Astrocyte (in vitro differentiated cells and primary cell): Measurements from ENCODE around the gene DERL2. TPM values are rescaled to one million over a fixed set of nuclear protein-coding genes. Genes with fewer than 3 reads are reported as not detected.
A peak's percentile ranks its signal among the peaks of the same experiment; 100 is the strongest.

Experiments
- DNase-seq: peaks from one replicate; pipeline ENCODE4 v3.0.0-alpha.2; 2010; ENCODE audit warnings: low read depth
- FAIRE-seq: peaks from 2 replicates; lab custom pipeline; 2011; peaks lifted over from hg19 to GRCh38; lab: Jason Lieb, UNC
- H2AFZ ChIP-seq: 2 replicates; pipeline ENCODE4 v1.6.0; 2012; ENCODE audit warnings: low read depth, low read length, inconsistent platforms
- H3K27ac ChIP-seq: 2 replicates; pipeline ENCODE4 v1.5.1; 2011; ENCODE audit warnings: low read depth, low read length, inconsistent platforms
- H3K27me3 ChIP-seq: 2 replicates; pipeline ENCODE4 v1.6.0; 2011; ENCODE audit warnings: low read length, inconsistent platforms; ENCODE audit not compliant: insufficient read depth
- H3K36me3 ChIP-seq: 2 replicates; pipeline ENCODE4 v1.5.1; 2011; ENCODE audit warnings: low read length, inconsistent platforms; ENCODE audit not compliant: insufficient read depth
- H3K4me1 ChIP-seq: 2 replicates; pipeline ENCODE4 v1.5.1; 2011; ENCODE audit warnings: low read length, inconsistent platforms; ENCODE audit not compliant: insufficient read depth
- H3K4me2 ChIP-seq: 2 replicates; pipeline ENCODE4 v1.6.0; 2012; ENCODE audit warnings: low read length, inconsistent platforms
- H3K4me3 ChIP-seq: 2 replicates; pipeline ENCODE4 v1.5.1; 2011; ENCODE audit warnings: low read depth, mild to moderate bottlenecking, low read length, inconsistent platforms; ENCODE audit not compliant: insufficient read depth
- H3K79me2 ChIP-seq: 2 replicates; pipeline ENCODE4 v1.6.0; 2012; ENCODE audit warnings: mild to moderate bottlenecking, low read length, inconsistent platforms; ENCODE audit not compliant: insufficient read depth
- H3K9ac ChIP-seq: 2 replicates; pipeline ENCODE4 v1.6.0; 2012; ENCODE audit warnings: mild to moderate bottlenecking, low read length, inconsistent platforms
- H3K9me3 ChIP-seq: 2 replicates; pipeline ENCODE4 v1.5.1; 2012; ENCODE audit warnings: low read depth, mild to moderate bottlenecking, low read length, inconsistent platforms; ENCODE audit not compliant: insufficient read depth
- H4K20me1 ChIP-seq: 2 replicates; pipeline ENCODE4 v1.6.0; 2012; ENCODE audit warnings: low read length, inconsistent platforms; ENCODE audit not compliant: insufficient read depth
- H3K27ac Mint-ChIP-seq: one replicate; pipeline ENCODE4 v1.8.0; 2021; ENCODE audit warnings: mild to moderate bottlenecking, mixed read lengths; ENCODE audit not compliant: unreplicated experiment
- H3K27me3 Mint-ChIP-seq: one replicate; pipeline ENCODE4 v1.8.0; 2021; ENCODE audit warnings: low read depth, mixed read lengths; ENCODE audit not compliant: unreplicated experiment
- H3K36me3 Mint-ChIP-seq: one replicate; pipeline ENCODE4 v1.8.0; 2021; ENCODE audit warnings: low read depth, mixed read lengths; ENCODE audit not compliant: unreplicated experiment
- H3K4me1 Mint-ChIP-seq: one replicate; pipeline ENCODE4 v1.8.0; 2021; ENCODE audit warnings: low read depth, mixed read lengths; ENCODE audit not compliant: unreplicated experiment
- H3K4me3 Mint-ChIP-seq: one replicate; pipeline ENCODE4 v1.8.0; 2021; ENCODE audit warnings: mild to moderate bottlenecking, moderate library complexity, mixed read lengths; ENCODE audit not compliant: unreplicated experiment
- H3K9me3 Mint-ChIP-seq: one replicate; pipeline ENCODE4 v1.8.0; 2021; ENCODE audit warnings: mild to moderate bottlenecking, mixed read lengths; ENCODE audit not compliant: unreplicated experiment
- EZH2 ChIP-seq: IDR thresholded peaks from 2 replicates; pipeline ENCODE4 v1.6.1; 2012; ENCODE audit warnings: mild to moderate bottlenecking, low read length, inconsistent platforms; ENCODE audit not compliant: insufficient read depth
- total RNA-seq: library from RNA; stranded (reverse); gene quantifications from 2 replicates; pipeline ENCODE4 v1.2.1, GENCODE V29; 2021
- TF ChIP-seq, protein P1 (sequence below): IDR thresholded peaks from 2 replicates; pipeline ENCODE4 v1.5.1; 2011; ENCODE audit warnings: low read depth, mild to moderate bottlenecking, inconsistent platforms, low read length, moderate library complexity; ENCODE audit not compliant: insufficient read depth

DERL2 gene
- total RNA-seq, 1 donor from 2014 or later = 90.1 TPM

DNA sequence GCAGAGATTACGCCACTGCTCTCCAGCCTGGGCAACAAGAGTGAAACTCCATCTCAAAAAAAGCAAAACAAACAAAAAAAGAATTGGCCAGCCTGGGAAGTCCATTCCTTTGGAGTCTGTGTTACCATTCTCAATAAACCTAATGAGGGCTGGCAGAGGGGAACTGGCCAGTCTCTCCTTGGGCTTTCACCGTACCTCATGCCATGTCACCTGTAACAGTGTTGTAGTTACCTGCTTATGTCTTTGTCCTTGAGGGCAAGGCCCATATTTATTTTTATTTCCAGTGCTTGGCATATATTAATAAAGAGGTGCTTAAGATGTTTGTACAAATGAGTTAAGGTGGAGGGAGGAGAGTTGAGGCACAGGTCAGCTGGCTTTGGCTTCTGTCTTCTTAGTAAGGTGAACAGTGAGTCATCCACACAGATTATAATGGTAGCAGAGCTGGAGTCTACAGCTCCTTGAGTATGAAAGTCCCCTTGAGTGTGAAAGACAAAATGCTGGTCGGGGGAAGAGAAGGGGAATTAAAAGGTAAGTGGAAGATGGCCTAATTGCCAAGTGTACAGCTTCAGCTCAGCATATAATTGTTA is 55.5 kb downstream of the DERL2 start:
- Histone ChIP-seq H3K4me1 (no peaks in the 10 kb centered on the region), H3K4me3 (no peak overlapping the region), H3K36me3 (peaks cover 53% of the 10 kb centered on the region), H3K9me3 (no peaks in the 10 kb centered on the region), H3K27ac (no peak overlapping the region), H3K27me3 (no peaks in the 10 kb centered on the region), H3K4me2 (no peak overlapping the region), H3K9ac (no peak overlapping the region), H3K79me2 (peaks cover 15% of the 10 kb centered on the region), H4K20me1 (peaks cover 33% of the 10 kb centered on the region), H2AFZ (no peak overlapping the region)
- FAIRE-seq (no peak), DNase-seq (no peak)
- TF ChIP-seq, protein P1, sequence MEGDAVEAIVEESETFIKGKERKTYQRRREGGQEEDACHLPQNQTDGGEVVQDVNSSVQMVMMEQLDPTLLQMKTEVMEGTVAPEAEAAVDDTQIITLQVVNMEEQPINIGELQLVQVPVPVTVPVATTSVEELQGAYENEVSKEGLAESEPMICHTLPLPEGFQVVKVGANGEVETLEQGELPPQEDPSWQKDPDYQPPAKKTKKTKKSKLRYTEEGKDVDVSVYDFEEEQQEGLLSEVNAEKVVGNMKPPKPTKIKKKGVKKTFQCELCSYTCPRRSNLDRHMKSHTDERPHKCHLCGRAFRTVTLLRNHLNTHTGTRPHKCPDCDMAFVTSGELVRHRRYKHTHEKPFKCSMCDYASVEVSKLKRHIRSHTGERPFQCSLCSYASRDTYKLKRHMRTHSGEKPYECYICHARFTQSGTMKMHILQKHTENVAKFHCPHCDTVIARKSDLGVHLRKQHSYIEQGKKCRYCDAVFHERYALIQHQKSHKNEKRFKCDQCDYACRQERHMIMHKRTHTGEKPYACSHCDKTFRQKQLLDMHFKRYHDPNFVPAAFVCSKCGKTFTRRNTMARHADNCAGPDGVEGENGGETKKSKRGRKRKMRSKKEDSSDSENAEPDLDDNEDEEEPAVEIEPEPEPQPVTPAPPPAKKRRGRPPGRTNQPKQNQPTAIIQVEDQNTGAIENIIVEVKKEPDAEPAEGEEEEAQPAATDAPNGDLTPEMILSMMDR = no peak
- Mint-ChIP-seq H3K9me3 (no peaks in the 10 kb centered on the region), H3K27ac (no peak overlapping the region), H3K4me3 (peak overlapping the region; percentile 21), H3K36me3 (peaks cover 29% of the 10 kb centered on the region), H3K27me3 (no peaks in the 10 kb centered on the region), H3K4me1 (no peaks in the 10 kb centered on the region)

DNA sequence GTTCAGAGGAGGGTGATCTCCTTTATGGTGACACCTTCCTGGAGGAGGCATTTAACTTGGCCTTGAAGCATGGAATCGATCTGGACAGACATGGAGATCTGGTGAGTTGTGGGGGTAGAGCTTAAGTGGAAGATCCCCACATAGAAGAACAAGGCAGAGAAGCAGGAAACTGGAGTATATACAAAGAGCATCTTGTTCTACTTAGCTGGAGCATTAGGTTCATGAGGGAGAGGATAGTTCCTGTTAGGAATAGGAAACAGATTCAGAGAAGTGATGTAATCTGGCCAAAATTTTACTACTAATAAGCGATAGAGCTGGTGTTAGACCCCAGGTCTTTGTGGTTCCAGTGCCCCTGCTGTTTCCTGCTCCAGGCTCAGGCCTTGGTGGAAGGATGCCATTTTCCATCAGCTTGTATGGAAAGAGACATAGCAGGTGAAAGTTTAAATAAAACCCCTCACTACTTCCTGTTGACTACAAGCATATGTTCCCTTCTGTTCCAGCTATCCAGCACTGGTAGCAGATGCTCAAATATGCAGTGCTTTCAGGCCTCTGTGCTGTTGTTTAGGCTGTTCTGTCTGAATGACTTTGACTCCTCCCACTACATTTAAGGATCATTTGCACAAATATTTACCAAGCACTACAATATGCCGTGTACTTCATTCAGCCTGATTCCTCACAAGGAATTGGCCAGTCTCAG is 56.6 kb downstream of the DERL2 start:
- Histone ChIP-seq H3K36me3 (peaks cover 54% of the 10 kb centered on the region), H3K4me3 (no peak overlapping the region), H3K79me2 (peaks cover 7% of the 10 kb centered on the region), H3K9ac (no peak overlapping the region), H3K27ac (no peak overlapping the region), H3K27me3 (no peaks in the 10 kb centered on the region), H3K4me1 (no peaks in the 10 kb centered on the region), H2AFZ (no peak overlapping the region), H3K4me2 (no peak overlapping the region), H3K9me3 (no peaks in the 10 kb centered on the region), H4K20me1 (peaks cover 26% of the 10 kb centered on the region)
- H3K36me3 Mint-ChIP-seq = peaks cover 29% of the 10 kb centered on the region
- no peaks in the 10 kb centered on the region for H3K27me3 Mint-ChIP-seq
- FAIRE-seq (no peak), DNase-seq (no peak)
- H3K27ac Mint-ChIP-seq = no peak overlapping the region
- TF ChIP-seq, protein P1 = no peak
- TF ChIP-seq EZH2 = no peak
- no peaks in the 10 kb centered on the region for H3K9me3 Mint-ChIP-seq
- no peak overlapping the region for H3K4me3 Mint-ChIP-seq
- peaks cover 4% of the 10 kb centered on the region for H3K4me1 Mint-ChIP-seq

DNA sequence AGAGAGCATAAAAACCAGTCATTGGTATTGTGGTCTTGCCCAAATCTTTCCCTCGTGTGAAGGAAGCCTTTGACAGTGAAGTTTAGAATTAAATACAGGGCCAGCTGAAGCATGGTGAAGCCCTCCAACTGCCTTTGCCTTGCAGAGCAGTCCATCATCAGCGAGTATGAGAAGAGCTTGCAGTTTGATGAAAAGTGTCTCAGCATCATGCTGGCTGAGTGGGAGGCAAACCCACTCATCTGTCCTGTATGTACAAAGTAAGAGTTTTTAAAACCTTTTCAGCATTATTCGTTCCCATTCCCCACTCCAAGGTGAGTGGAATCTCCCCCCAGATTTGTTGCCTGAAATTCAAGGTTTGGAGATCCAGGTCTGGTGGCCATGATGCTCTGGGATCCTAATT is 60.2 kb downstream of the DERL2 start:
- DNase-seq (no peak), FAIRE-seq (no peak)
- H3K4me3 ChIP-seq = no peak overlapping the region
- peaks cover 19% of the 10 kb centered on the region for H3K79me2 ChIP-seq
- H3K9ac ChIP-seq = no peak overlapping the region
- Mint-ChIP-seq H3K27ac (peak overlapping the region; percentile 47), H3K4me1 (peaks cover 18% of the 10 kb centered on the region), H3K4me3 (no peak overlapping the region), H3K9me3 (no peaks in the 10 kb centered on the region), H3K36me3 (peaks cover 15% of the 10 kb centered on the region), H3K27me3 (no peaks in the 10 kb centered on the region)
- H2AFZ ChIP-seq = no peak overlapping the region
- H3K27me3 ChIP-seq = no peaks in the 10 kb centered on the region
- TF ChIP-seq, protein P1 = no peak
- no peak for TF ChIP-seq EZH2
- no peaks in the 10 kb centered on the region for H3K9me3 ChIP-seq
- H4K20me1 ChIP-seq = peaks cover 15% of the 10 kb centered on the region
- no peak overlapping the region for H3K27ac ChIP-seq
- no peak overlapping the region for H3K4me2 ChIP-seq
- peaks cover 17% of the 10 kb centered on the region for H3K4me1 ChIP-seq
- peaks cover 37% of the 10 kb centered on the region for H3K36me3 ChIP-seq
